Mesothelial cell of epicardium (in vitro differentiated cells): ENCODE results near the gene VEGFA. TPM values are rescaled to one million over a fixed set of nuclear protein-coding genes. Genes with fewer than 3 reads are reported as not detected.

Experiments used
- DNase-seq, 2 experiments: peaks; one replicate each; pipeline ENCODE4 v3.0.0; 2021; ENCODE audit warnings: low spot score in 2 of 2; ENCODE audit not compliant: unreplicated experiment in 2 of 2
- H3K27ac Mint-ChIP-seq: 2 replicates; pipeline ENCODE4 v1.8.0; 2021; ENCODE audit warnings: mixed read lengths
- H3K27me3 Mint-ChIP-seq: 2 replicates; pipeline ENCODE4 v1.8.0; 2021; ENCODE audit warnings: low read depth, mixed read lengths
- H3K36me3 Mint-ChIP-seq: 2 replicates; pipeline ENCODE4 v1.8.0; 2021; ENCODE audit warnings: mixed read lengths
- H3K4me1 Mint-ChIP-seq: 2 replicates; pipeline ENCODE4 v1.8.0; 2021; ENCODE audit warnings: mixed read lengths
- H3K4me3 Mint-ChIP-seq: 2 replicates; pipeline ENCODE4 v1.8.0; 2021; ENCODE audit warnings: mild to moderate bottlenecking, moderate library complexity, mixed read lengths
- H3K9me3 Mint-ChIP-seq: 2 replicates; pipeline ENCODE4 v1.8.0; 2021; ENCODE audit warnings: mixed read lengths
- CTCF ChIP-seq: fragments of 200-600 bp; sonication (generic); IDR thresholded peaks from one replicate; pipeline ENCODE4 v1.5.0; 2021; ENCODE audit warnings: antibody characterized with exemption; ENCODE audit not compliant: unreplicated experiment
- total RNA-seq: library from RNA; stranded (reverse); gene quantifications from 3 replicates; pipeline ENCODE4 v1.2.1, GENCODE V29; 2021

The VEGFA gene
- total RNA-seq, 1 donor from 2014 or later, result 185 TPM

- Mint-ChIP-seq H3K4me3 (no peak overlapping the region), H3K27me3 (peaks cover 11% of the 10 kb centered on the region), H3K27ac (no peak overlapping the region), H3K9me3 (no peaks in the 10 kb centered on the region), H3K4me1 (peaks cover 25% of the 10 kb centered on the region), H3K36me3 (no peaks in the 10 kb centered on the region)
- DNase-seq, result no peak
- TF ChIP-seq CTCF, result no peak
Observed at GRCh38 chr6:43833223-43833995, 63.4 kb downstream of the VEGFA start.

GRCh38 chr6:43833996-43834390, 64.0 kb downstream of the VEGFA start:
- Mint-ChIP-seq H3K9me3 (no peaks in the 10 kb centered on the region), H3K4me1 (peaks cover 25% of the 10 kb centered on the region), H3K36me3 (no peaks in the 10 kb centered on the region), H3K27ac (no peak overlapping the region), H3K4me3 (no peak overlapping the region), H3K27me3 (peaks cover 11% of the 10 kb centered on the region)
- no peak for TF ChIP-seq CTCF
- no peak for DNase-seq

- TF ChIP-seq CTCF, result no peak
- no peak overlapping the region for H3K4me3 Mint-ChIP-seq
- H3K4me1 Mint-ChIP-seq, result peaks cover 25% of the 10 kb centered on the region
- H3K27ac Mint-ChIP-seq, result no peak overlapping the region
- peaks cover 11% of the 10 kb centered on the region for H3K27me3 Mint-ChIP-seq
- H3K9me3 Mint-ChIP-seq, result no peaks in the 10 kb centered on the region
- no peaks in the 10 kb centered on the region for H3K36me3 Mint-ChIP-seq
- no peak for DNase-seq
Observed at GRCh38 chr6:43834528-43835155, 64.6 kb downstream of the VEGFA start.

- TF ChIP-seq CTCF, result no peak
- no peaks in the 10 kb centered on the region for H3K36me3 Mint-ChIP-seq
- peaks cover 7% of the 10 kb centered on the region for H3K27me3 Mint-ChIP-seq
- no peak overlapping the region for H3K27ac Mint-ChIP-seq
- DNase-seq, result no peak
- no peak overlapping the region for H3K4me3 Mint-ChIP-seq
- H3K4me1 Mint-ChIP-seq, result peaks cover 29% of the 10 kb centered on the region
- no peaks in the 10 kb centered on the region for H3K9me3 Mint-ChIP-seq
Observed at GRCh38 chr6:43835872-43836419, 65.9 kb downstream of the VEGFA start.

Other genes with a start within 250 kb of the VEGFA start
- 58.1 to 62.6 TPM (median 58.7 TPM) in 3 replicates for gene XPO5, start 194.2 kb upstream of the VEGFA start, total RNA-seq
- gene POLH, start 194.0 kb upstream of the VEGFA start, total RNA-seq, result 16.3 to 21.8 TPM (median 18.9 TPM) in 3 replicates
- gene GTPBP2, start 140.9 kb upstream of the VEGFA start, total RNA-seq, result 76.5 to 78.0 TPM (median 77.6 TPM) in 3 replicates
- 23.4 to 24.4 TPM (median 23.6 TPM) in 3 replicates for gene MAD2L1BP, start 134.4 kb upstream of the VEGFA start, total RNA-seq
- 0.80 to 0.88 TPM (median 0.82 TPM) in 3 replicates for gene RSPH9, start 125.2 kb upstream of the VEGFA start, total RNA-seq
- gene MRPS18A, start 82.4 kb upstream of the VEGFA start, total RNA-seq, result 41.4 to 46.6 TPM (median 46.0 TPM) in 3 replicates